Astrocyte (in vitro differentiated cells and primary cell): ENCODE results near the gene WDR86. TPM values are rescaled to one million over a fixed set of nuclear protein-coding genes. Genes with fewer than 3 reads are reported as not detected.

ENCODE experiments used
- DNase-seq: peaks from one replicate; pipeline ENCODE4 v3.0.0-alpha.2; 2010; ENCODE audit warnings: low read depth
- FAIRE-seq: peaks from 2 replicates; lab custom pipeline; 2011; peaks lifted over from hg19 to GRCh38; lab: Jason Lieb, UNC
- H2AFZ ChIP-seq: 2 replicates; pipeline ENCODE4 v1.6.0; 2012; ENCODE audit warnings: low read depth, low read length, inconsistent platforms
- H3K27ac ChIP-seq: 2 replicates; pipeline ENCODE4 v1.5.1; 2011; ENCODE audit warnings: low read depth, low read length, inconsistent platforms
- H3K27me3 ChIP-seq: 2 replicates; pipeline ENCODE4 v1.6.0; 2011; ENCODE audit warnings: low read length, inconsistent platforms; ENCODE audit not compliant: insufficient read depth
- H3K36me3 ChIP-seq: 2 replicates; pipeline ENCODE4 v1.5.1; 2011; ENCODE audit warnings: low read length, inconsistent platforms; ENCODE audit not compliant: insufficient read depth
- H3K4me1 ChIP-seq: 2 replicates; pipeline ENCODE4 v1.5.1; 2011; ENCODE audit warnings: low read length, inconsistent platforms; ENCODE audit not compliant: insufficient read depth
- H3K4me2 ChIP-seq: 2 replicates; pipeline ENCODE4 v1.6.0; 2012; ENCODE audit warnings: low read length, inconsistent platforms
- H3K4me3 ChIP-seq: 2 replicates; pipeline ENCODE4 v1.5.1; 2011; ENCODE audit warnings: low read depth, mild to moderate bottlenecking, low read length, inconsistent platforms; ENCODE audit not compliant: insufficient read depth
- H3K79me2 ChIP-seq: 2 replicates; pipeline ENCODE4 v1.6.0; 2012; ENCODE audit warnings: mild to moderate bottlenecking, low read length, inconsistent platforms; ENCODE audit not compliant: insufficient read depth
- H3K9ac ChIP-seq: 2 replicates; pipeline ENCODE4 v1.6.0; 2012; ENCODE audit warnings: mild to moderate bottlenecking, low read length, inconsistent platforms
- H3K9me3 ChIP-seq: 2 replicates; pipeline ENCODE4 v1.5.1; 2012; ENCODE audit warnings: low read depth, mild to moderate bottlenecking, low read length, inconsistent platforms; ENCODE audit not compliant: insufficient read depth
- H4K20me1 ChIP-seq: 2 replicates; pipeline ENCODE4 v1.6.0; 2012; ENCODE audit warnings: low read length, inconsistent platforms; ENCODE audit not compliant: insufficient read depth
- H3K27ac Mint-ChIP-seq: one replicate; pipeline ENCODE4 v1.8.0; 2021; ENCODE audit warnings: mild to moderate bottlenecking, mixed read lengths; ENCODE audit not compliant: unreplicated experiment
- H3K27me3 Mint-ChIP-seq: one replicate; pipeline ENCODE4 v1.8.0; 2021; ENCODE audit warnings: low read depth, mixed read lengths; ENCODE audit not compliant: unreplicated experiment
- H3K36me3 Mint-ChIP-seq: one replicate; pipeline ENCODE4 v1.8.0; 2021; ENCODE audit warnings: low read depth, mixed read lengths; ENCODE audit not compliant: unreplicated experiment
- H3K4me1 Mint-ChIP-seq: one replicate; pipeline ENCODE4 v1.8.0; 2021; ENCODE audit warnings: low read depth, mixed read lengths; ENCODE audit not compliant: unreplicated experiment
- H3K4me3 Mint-ChIP-seq: one replicate; pipeline ENCODE4 v1.8.0; 2021; ENCODE audit warnings: mild to moderate bottlenecking, moderate library complexity, mixed read lengths; ENCODE audit not compliant: unreplicated experiment
- H3K9me3 Mint-ChIP-seq: one replicate; pipeline ENCODE4 v1.8.0; 2021; ENCODE audit warnings: mild to moderate bottlenecking, mixed read lengths; ENCODE audit not compliant: unreplicated experiment
- EZH2 ChIP-seq: IDR thresholded peaks from 2 replicates; pipeline ENCODE4 v1.6.1; 2012; ENCODE audit warnings: mild to moderate bottlenecking, low read length, inconsistent platforms; ENCODE audit not compliant: insufficient read depth
- total RNA-seq: library from RNA; stranded (reverse); gene quantifications from 2 replicates; pipeline ENCODE4 v1.2.1, GENCODE V29; 2021
- TF ChIP-seq, protein P1 (sequence below): IDR thresholded peaks from 2 replicates; pipeline ENCODE4 v1.5.1; 2011; ENCODE audit warnings: low read depth, mild to moderate bottlenecking, inconsistent platforms, low read length, moderate library complexity; ENCODE audit not compliant: insufficient read depth

Gene WDR86
- total RNA-seq, 1 donor from 2014 or later, result 3.6 TPM

DNA sequence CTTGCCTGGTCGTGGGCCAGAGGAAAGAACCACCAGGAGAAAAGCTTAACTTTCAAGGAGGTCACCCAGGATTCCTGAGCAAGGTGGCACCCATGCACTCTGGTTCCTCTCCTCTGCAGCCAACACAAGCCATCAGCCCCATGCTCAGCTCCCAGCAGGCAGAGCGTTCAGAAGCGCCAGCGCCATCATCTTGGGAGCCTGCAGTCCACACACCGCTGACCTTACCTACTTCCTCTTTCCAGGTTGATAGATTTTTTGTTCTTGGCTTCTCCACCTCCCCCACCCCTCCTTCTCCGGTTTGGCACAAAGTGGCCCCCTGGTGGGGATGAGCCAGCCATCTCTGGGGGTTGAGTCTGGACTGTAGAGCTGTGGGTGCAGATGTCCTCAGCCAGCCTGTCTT, 1.7 kb upstream of the WDR86 start:
- TF ChIP-seq, protein P1, sequence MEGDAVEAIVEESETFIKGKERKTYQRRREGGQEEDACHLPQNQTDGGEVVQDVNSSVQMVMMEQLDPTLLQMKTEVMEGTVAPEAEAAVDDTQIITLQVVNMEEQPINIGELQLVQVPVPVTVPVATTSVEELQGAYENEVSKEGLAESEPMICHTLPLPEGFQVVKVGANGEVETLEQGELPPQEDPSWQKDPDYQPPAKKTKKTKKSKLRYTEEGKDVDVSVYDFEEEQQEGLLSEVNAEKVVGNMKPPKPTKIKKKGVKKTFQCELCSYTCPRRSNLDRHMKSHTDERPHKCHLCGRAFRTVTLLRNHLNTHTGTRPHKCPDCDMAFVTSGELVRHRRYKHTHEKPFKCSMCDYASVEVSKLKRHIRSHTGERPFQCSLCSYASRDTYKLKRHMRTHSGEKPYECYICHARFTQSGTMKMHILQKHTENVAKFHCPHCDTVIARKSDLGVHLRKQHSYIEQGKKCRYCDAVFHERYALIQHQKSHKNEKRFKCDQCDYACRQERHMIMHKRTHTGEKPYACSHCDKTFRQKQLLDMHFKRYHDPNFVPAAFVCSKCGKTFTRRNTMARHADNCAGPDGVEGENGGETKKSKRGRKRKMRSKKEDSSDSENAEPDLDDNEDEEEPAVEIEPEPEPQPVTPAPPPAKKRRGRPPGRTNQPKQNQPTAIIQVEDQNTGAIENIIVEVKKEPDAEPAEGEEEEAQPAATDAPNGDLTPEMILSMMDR, result no peak
- TF ChIP-seq EZH2, result no peak
- FAIRE-seq, result no peak
- Histone ChIP-seq H3K27me3 (peaks cover 70% of the 10 kb centered on the region), H3K36me3 (no peaks in the 10 kb centered on the region), H3K9me3 (no peaks in the 10 kb centered on the region), H3K4me2 (no peak overlapping the region), H3K79me2 (no peaks in the 10 kb centered on the region), H3K4me1 (peaks cover 4% of the 10 kb centered on the region), H3K9ac (no peak overlapping the region), H2AFZ (no peak overlapping the region), H3K4me3 (no peak overlapping the region), H3K27ac (no peak overlapping the region), H4K20me1 (no peaks in the 10 kb centered on the region)
- H3K4me1 Mint-ChIP-seq, result peaks cover 3% of the 10 kb centered on the region
- DNase-seq, result no peak
- H3K36me3 Mint-ChIP-seq, result peaks cover 6% of the 10 kb centered on the region
- H3K27ac Mint-ChIP-seq, result no peak overlapping the region
- peak overlapping the region; percentile 40 for H3K4me3 Mint-ChIP-seq
- peaks cover 61% of the 10 kb centered on the region for H3K27me3 Mint-ChIP-seq
- H3K9me3 Mint-ChIP-seq, result peaks cover 4% of the 10 kb centered on the region

DNA sequence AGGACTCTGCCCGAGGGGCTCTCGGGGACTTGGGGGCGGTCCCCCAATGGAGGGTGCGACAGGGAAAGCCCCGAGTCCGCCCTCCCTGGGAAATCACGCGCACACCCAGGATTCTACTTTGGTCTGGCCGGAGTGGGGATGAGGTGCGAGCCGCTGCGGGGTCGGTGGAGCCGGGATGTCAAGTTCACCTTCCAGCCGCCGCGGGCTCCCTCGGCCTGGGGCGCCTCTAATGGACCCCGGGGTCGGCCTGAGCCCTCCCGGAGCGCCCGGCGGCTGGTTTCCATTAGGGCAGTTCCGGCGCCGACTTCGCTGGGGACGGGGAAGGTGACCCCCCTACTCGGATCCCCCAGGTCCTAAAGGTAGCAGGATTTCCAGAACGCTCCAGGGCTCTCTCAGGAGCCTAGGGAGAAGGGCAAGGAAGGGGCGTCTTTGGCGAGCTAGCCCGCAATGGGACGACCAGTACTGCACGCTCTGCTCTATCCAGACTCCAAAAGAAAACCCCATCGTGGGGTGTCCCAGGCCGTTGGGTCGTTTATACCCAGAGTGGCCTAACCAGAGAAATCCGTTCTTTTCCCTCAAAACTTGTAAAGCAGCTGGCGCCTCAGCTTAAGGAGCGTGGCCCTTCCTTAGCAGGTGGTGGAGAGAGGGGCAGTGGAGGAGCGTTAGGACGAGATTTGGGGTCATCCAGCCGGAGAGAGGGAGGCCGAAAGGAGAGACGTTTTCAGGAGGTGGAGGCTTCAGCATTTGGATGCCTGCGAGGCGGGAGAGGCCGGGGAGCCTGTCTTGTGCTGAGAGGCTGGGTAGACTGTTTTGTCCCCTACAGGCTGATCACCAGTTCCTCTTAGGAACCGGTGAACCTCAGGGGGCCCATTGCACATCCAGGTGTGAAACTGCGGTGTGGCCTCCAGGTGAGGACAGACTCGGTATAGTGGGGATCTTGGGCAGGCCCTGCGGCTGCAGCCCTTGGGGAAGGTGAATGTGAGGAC, 860 bp upstream of the WDR86 start:
- TF ChIP-seq, protein P1, result no peak
- peak; percentile 66 for TF ChIP-seq EZH2
- Mint-ChIP-seq H3K27ac (no peak overlapping the region), H3K9me3 (peaks cover 3% of the 10 kb centered on the region), H3K27me3 (peaks cover 67% of the 10 kb centered on the region), H3K4me1 (peaks cover 3% of the 10 kb centered on the region), H3K4me3 (peak overlapping the region; percentile 74), H3K36me3 (peaks cover 6% of the 10 kb centered on the region)
- Histone ChIP-seq H3K27ac (no peak overlapping the region), H3K36me3 (no peaks in the 10 kb centered on the region), H3K27me3 (peaks cover 63% of the 10 kb centered on the region), H3K79me2 (no peaks in the 10 kb centered on the region), H3K4me2 (peak overlapping the region; percentile 72), H3K9ac (no peak overlapping the region), H3K9me3 (no peaks in the 10 kb centered on the region), H2AFZ (peak overlapping the region; percentile 63), H4K20me1 (no peaks in the 10 kb centered on the region), H3K4me3 (peak overlapping the region; percentile 19), H3K4me1 (peaks cover 4% of the 10 kb centered on the region)
- FAIRE-seq, result no peak
- no peak for DNase-seq
